Kidney capillary endothelial cell (primary cell): ENCODE results near the gene CST4.
A peak's percentile ranks its signal among the peaks of the same experiment; 100 is the strongest.
"Not testable (repeated sequence)": the region's sequence is repeated elsewhere in the genome, so short reads cannot be mapped to it uniquely, and the experiment has no call there.

Experiments used
- DNase-seq: peaks from one replicate; pipeline ENCODE4 v3.0.0-alpha.2; 2018; ENCODE audit warnings: low spot score

Gene CST4

GRCh38 chr20:23640671-23641667 is 47.9 kb downstream of the CST4 start:
- no peak for DNase-seq

GRCh38 chr20:23640018-23640601 is 48.7 kb downstream of the CST4 start:
- no peak for DNase-seq

- no peak for DNase-seq
Observed at GRCh38 chr20:23639490-23639958, 49.3 kb downstream of the CST4 start.

- DNase-seq, result no peak
Observed at GRCh38 chr20:23638309-23638708, 50.5 kb downstream of the CST4 start.

- peak; percentile 82 for DNase-seq
Observed at GRCh38 chr20:23637282-23638221, 51.3 kb downstream of the CST4 start, which contains the start of gene CST3. CST3 (minus strand) TSS chr20:23637955; CDS start chr20:23637862, 93 bp downstream.

- no peak for DNase-seq
Observed at GRCh38 chr20:23636908-23637281, 51.9 kb downstream of the CST4 start.

GRCh38 chr20:23636182-23636907 is 52.5 kb downstream of the CST4 start:
- no peak for DNase-seq

- not testable (repeated sequence) for DNase-seq
Observed at GRCh38 chr20:23635768-23636090, 53.1 kb downstream of the CST4 start.
